Airway epithelial cell (primary cell): Measurements from ENCODE around the gene METTL26. TPM values are rescaled to one million over a fixed set of nuclear protein-coding genes. Genes with fewer than 3 reads are reported as not detected.

ENCODE experiments used
- total RNA-seq: library from RNA; depleted of rRNA; stranded (reverse); fragments of >200 nt; gene quantifications from 2 replicates; pipeline ENCODE4 v1.2.3, GENCODE V29; 2015

METTL26 gene
- total RNA-seq = 184 and 265 TPM in 2 replicates

DNA sequence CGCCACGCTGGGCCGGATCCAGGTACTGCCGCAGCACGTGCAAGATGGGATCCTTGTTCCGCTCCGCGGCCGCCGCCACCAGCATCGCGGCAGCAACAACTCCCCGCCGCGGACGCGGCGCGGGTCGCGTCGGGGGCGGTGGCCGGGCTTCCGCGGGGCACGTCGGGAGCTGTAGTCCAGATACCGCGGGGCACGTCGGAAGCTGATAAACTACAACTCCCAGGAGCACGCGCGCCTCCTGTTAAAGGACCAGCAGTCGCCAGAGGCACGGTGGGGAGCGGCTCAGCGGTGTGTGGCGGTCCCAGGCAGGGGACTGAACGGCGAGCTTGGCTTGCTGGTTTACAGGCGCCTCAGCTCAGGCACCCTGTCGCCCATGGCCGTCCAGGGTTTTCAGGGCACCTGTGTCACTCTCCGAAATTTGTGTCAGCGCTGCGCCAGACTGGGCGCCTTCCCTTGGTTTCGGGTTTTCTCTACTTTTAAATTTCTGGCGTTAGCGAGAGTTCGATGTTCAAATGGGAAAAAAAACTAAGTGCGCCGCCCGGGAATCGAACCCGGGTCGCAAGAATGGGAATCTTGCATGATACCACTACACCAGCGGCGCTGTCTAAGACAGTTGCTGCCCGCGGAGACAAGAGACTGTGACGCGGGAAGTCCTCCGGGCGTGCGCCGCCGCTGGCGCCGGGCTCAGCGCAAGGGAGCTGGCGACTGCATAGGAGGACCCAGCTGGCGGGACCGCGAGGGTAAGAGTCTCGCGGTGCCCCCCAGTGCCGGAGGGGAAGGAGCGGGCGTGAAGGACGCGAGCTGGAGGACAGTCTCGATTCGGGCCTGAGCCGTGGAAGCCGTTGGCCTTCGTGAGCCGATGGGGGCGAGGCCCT is at the start of gene METTL26:
METTL26 (minus strand) TSS at position 100 of the 875 bp plus-strand sequence; CDS start at position 85, 15 bp downstream.

DNA sequence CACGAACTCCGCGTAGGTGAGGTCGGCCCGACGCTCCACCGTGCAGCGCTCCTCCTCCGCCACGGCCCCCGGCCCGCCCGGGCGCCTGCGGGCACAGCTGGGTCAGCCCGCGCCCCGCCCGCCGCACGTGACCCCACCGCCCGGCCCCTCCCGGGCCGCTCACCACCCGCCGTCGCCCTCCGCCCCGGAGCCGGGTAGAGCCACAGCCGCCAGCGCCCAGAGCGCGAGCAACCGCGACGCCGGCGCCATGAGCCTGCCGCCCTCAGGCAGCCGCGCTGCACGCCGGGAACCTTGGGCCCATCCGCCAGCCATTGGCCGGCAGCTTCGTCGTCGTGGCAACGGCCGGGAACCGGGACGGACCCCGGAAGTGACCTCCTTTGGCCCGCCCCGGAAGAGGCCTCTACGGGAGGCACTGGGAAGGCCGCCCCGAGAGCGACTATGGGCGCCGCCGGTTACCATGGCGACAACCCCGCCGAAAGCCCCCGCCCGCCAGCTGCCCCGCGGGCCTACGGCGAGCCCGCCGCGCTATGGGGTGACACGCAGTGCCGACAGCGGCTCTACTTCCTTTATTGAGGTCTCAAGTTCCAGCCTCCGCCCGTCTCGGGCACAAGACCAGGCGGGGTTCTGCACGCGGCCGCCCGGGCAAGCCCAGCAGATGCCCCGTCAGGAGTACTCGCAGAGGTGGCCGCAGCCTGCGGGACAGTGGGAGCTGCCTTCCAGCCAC is 48.1 kb upstream of the METTL26 start, which contains the start of gene JMJD8:
JMJD8 (minus strand) TSS at position 264 of the 724 bp plus-strand sequence; CDS start at position 249, 15 bp downstream.

DNA sequence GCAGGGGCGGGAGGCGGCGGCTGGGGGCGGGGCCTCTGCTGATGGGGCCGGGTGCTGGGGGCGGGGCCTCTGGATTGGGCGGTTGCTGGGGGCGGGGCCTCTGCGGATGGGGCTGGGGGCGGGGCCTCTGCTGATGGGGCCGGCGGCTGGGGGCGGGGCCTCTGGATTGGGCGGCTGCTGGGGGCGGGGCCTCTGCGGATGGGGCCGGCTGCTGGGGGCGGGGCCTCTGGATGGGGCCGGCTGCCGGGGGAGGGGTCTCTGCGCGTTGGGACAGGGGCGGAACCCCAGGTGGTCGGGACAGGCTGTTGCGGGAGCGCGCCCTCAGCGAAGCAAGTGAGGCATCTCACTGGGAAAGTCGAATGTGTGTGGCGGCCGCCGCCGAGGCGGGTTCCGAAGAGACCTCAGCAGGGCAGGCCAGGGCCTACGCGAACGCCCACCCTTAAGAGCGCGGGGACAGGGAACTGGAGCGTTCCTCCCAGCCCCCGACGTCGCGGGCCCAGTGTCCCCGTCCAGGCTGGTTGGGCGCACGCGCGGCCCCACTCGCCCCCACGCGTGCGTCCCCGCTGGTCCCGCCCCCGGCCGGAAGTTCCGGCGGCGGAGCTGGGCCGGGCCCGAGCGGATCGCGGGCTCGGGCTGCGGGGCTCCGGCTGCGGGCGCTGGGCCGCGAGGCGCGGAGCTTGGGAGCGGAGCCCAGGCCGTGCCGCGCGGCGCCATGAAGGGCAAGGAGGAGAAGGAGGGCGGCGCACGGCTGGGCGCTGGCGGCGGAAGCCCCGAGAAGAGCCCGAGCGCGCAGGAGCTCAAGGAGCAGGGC is 43.9 kb upstream of the METTL26 start, which contains the start of gene STUB1:
STUB1 (plus strand) TSS at position 597 of the 811 bp plus-strand sequence; CDS start at position 713, 116 bp downstream.

DNA sequence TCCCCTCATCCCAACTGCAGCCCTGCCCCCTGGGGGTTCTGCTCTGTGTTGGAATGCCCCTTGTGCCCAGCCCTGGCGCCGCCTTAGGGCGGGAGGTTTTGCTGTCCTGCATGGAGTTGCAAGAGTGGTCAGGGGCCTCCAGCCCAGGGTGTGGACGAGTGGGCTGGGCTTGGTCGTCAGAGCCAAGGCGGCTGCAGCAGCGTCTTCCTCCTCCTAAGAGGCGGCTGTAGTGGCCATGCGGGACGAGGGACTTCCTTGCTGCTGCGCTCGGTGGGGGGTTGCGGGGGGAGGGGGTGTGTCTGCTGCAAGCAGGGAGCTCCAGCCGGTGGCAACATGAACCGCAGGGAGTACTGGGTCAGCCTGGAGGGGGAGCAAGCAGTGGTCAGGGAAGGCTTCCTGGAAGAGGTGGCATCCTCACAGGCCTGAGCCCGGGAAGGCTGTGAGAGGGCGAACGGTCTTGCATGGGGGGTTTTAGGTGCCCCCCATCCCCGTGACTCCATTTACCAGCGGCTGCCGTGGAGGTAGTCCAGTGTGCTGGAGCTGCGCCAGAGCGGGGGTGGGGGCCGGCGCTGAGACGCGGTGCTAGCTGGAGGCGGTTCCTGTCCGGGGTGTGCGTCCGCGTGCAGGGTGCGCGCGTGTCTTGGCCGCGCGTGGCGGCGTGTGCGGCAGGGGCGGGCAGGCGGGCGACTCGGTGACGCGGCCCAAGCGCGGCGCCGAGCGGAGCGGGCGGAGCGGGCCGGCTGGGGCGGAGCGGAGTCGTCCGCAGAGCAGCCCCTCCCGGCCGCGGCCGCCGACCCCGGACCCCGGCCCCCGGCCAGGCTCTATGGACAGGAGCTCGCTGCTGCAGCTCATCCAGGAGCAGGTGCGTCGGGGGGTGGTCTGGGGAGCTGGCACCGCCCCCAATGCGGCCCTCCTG is 39.1 kb upstream of the METTL26 start, which contains the start of gene RHBDL1:
RHBDL1 (plus strand) TSS at position 704 of the 916 bp plus-strand sequence; CDS start at position 824, 120 bp downstream.

DNA sequence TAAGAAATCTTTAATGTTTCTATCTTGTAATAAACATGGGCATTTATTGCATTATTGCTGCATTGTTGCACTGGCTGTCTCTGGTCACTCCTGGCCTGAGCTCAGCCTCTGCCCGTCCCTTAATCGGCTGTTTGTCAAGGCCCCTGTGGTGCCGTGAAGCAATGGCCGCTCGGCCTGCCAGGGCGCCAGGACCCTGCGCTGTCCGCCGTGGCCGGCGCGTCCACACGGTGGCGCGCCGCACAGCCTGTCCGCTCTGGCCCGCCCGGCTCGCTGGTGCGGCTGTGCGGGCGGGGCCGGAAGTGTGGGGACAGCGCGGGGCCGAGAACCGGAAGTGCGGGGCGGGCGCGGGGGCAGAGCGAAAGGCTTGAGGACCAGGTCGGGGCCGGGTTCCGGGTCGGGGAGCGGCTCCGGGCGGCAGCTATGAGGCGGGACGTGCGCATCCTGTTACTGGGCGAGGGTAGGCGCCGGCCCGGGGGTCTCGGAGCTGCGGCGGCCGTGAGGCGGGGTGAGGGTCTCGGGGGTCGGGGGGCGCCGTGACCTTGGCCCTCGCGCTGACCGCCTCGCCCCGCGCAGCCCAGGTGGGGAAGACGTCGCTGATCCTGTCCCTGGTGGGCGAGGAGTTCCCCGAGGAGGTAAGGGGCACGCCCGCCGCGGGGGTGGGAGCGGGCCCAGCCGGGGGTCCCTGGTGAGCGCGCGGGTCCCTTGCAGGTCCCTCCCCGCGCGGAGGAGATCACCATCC is 31.8 kb upstream of the METTL26 start, which contains the start of gene RHOT2:
RHOT2 (plus strand) TSS at position 353 of the 739 bp plus-strand sequence; CDS start at position 421, 68 bp downstream.

DNA sequence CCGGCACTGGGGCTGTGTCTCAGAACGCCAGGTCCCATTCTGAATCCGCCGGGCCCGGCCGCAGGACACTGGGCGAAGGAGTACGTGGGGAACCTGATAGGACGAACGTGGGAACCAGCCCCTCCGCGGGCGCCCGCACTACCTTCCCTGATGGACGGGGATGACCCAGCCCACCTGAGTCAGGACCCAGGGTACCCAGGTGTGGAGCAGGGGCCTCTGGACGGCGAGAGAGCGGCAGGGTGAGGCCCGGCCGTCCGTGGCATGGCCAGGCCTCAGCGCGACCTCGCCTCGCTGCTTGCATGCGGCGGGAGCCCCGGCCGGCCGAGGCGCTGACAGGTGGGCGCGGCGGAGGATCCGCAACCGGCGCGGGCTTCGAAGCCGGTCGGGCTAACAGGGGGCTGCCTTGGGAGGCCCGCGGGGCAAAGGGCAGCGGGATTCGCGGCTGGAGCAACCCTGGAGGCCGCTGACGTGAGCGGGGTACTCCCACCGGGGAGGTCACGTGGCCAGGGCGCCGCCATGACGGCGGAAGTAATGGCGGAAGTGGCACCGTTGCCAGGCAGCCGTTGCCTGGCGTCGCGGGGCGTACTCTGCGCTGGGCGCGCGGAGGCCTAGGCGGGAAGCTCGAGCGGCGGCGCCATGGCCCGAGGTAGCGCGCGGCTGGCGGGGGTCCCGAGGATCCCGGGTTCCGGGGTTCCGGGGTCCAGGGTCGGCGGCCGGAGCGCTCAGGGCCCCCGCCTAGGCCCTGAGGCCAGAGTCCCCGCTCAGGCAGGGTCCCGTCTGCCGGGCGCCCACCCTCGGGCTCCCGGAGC is 12.9 kb upstream of the METTL26 start, which contains the start of gene WDR90:
WDR90 (plus strand) TSS at position 585 of the 809 bp plus-strand sequence; CDS start at position 637, 52 bp downstream.

DNA sequence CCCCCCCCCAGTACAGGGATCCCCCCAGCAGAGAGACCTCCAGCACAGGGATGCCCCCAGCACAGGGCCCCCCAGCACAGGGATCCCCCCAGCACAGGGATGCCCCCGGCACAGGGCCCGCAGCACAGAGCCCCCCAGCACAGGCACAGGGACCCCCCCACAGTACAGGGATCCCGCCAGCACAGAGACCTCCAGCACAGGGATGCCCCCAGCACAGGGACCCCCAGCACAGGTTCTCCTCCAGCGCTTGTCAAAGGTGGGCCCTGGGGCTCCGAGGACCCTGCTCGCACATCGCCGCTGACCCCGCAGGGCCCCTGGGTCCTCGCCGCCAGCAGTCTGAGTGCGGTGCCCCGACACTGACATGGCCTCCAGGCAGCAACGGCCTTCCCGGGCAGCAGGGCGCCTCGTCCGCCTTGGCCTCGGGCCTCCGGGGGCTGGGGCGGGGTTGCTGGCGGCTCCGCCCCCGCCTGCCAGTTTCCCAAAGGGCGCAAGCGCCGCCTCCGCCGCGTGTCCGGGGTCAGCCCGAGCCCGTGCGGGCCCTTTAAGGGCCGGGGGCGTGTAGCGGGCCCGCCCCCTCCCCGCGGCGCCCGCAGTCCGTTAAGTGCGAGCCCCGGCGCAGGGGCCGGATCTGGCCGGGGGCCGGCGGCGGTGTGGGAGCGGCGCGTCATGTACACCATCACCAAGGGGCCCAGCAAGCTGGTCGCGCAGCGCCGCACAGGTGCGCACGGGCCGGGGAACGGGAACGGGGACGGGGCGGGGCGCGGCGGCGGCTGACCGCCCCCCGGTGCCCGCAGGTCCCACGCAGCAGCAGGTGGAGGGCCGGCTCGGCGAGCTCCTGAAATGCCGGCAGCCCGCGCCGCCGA is 5.5 kb upstream of the METTL26 start, which contains the start of gene MCRIP2:
MCRIP2 (plus strand) TSS at position 503 of the 863 bp plus-strand sequence; CDS start at position 667, 164 bp downstream.

DNA sequence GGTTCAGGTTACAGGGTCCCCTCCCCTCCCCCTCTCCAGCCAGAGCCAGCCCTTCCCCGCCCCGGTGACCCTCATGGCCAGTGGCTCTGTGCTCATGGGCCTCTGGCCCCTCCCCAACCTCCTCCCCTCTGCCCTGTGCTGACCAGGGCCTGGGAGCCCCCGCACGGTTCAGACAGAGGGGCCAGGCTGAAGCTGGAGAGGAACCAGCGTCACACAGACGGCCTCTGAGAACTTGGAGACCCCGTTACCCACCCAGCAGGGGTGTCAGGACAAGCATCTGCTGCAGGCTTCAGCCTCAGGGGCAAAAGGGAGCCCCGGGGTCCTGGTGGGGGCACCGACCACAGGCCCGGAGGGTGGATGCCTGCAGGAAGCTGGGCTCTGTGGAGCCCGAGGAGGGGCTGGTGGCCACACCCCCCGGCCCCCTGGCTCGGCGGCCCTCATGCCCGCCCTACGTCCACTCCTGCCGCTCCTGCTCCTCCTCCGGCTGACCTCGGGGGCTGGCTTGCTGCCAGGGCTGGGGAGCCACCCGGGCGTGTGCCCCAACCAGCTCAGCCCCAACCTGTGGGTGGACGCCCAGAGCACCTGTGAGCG is 5.2 kb downstream of the METTL26 start, which contains the start of gene WFIKKN1:
WFIKKN1 (plus strand) TSS at position 171 of the 591 bp plus-strand sequence; CDS start at position 440, 269 bp downstream.

DNA sequence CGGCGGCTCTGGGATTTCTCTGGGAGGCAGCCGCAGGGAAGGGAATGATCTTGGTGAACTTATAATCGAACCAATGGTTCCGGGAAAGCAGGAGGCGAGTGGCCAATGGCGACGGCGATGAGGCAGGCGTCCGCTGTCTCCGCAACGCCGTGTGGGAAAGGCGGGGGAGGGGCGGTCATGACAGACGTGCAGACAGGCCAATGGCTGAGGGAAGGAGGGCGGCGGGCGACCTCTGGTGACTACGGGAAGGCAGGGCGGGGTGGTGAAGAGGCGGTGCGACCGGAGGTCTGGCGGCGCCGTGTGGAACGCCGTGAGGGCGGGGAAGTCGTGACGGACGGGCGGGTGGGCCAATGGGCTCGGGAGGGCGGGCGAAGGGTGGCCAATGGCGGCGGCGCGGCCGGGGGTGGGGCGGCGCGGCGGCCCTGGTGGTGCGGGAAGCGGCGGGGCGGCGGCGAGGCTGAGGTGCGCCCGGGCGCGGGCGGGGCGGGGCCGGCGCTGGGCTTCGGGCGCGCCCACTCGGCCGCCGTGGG is 46.4 kb downstream of the METTL26 start, which contains the start of gene RAB40C:
RAB40C (plus strand) TSS at position 409 of the 530 bp plus-strand sequence. CDS start 226 bp downstream, outside the sequence.

Other genes with a start within 250 kb of the METTL26 start
- 140 and 168 TPM in 2 replicates for gene NME4, start 239.1 kb downstream of the METTL26 start, total RNA-seq
- gene DECR2, start 234.4 kb downstream of the METTL26 start, total RNA-seq = 14.5 and 17.5 TPM in 2 replicates
- gene RAB11FIP3, start 210.7 kb downstream of the METTL26 start, total RNA-seq = 15.2 and 16.9 TPM in 2 replicates
- gene CAPN15, start 108.6 kb downstream of the METTL26 start, total RNA-seq = 45.1 and 52.1 TPM in 2 replicates
- gene PRR35, start 75.9 kb downstream of the METTL26 start, total RNA-seq = not detected in 2 replicates
- 0.28 TPM in 1 of 2 replicates, not detected in the other for gene NHLRC4, start 69.3 kb downstream of the METTL26 start, total RNA-seq
- gene PIGQ, start 66.3 kb downstream of the METTL26 start, total RNA-seq = 25.6 and 30.4 TPM in 2 replicates
- 21.7 and 24.5 TPM in 2 replicates for gene RAB40C, start 46.2 kb downstream of the METTL26 start, total RNA-seq
- 0.14 and 0.21 TPM in 2 replicates for gene WFIKKN1, start 5.3 kb downstream of the METTL26 start, total RNA-seq
- 51.2 and 60.1 TPM in 2 replicates for gene MCRIP2, start 5.5 kb upstream of the METTL26 start, total RNA-seq
- gene WDR90, start 13.1 kb upstream of the METTL26 start, total RNA-seq = 11.3 and 15.0 TPM in 2 replicates
- gene RHOT2, start 31.8 kb upstream of the METTL26 start, total RNA-seq = 57.4 and 65.5 TPM in 2 replicates
- gene RHBDL1, start 39.4 kb upstream of the METTL26 start, total RNA-seq = 3.6 and 4.2 TPM in 2 replicates
- 193 and 214 TPM in 2 replicates for gene STUB1, start 44.1 kb upstream of the METTL26 start, total RNA-seq
- 41.0 and 56.5 TPM in 2 replicates for gene JMJD8, start 48.0 kb upstream of the METTL26 start, total RNA-seq
- 12.5 and 12.6 TPM in 2 replicates for gene WDR24, start 54.1 kb upstream of the METTL26 start, total RNA-seq
- 1.7 and 1.8 TPM in 2 replicates for gene FBXL16, start 69.5 kb upstream of the METTL26 start, total RNA-seq
- gene METRN, start 78.8 kb upstream of the METTL26 start, total RNA-seq = 132 and 150 TPM in 2 replicates
- 46.1 and 75.9 TPM in 2 replicates for gene ANTKMT, start 84.8 kb upstream of the METTL26 start, total RNA-seq
- gene CCDC78, start 90.1 kb upstream of the METTL26 start, total RNA-seq = 1.7 and 3.4 TPM in 2 replicates
- 13.5 and 21.9 TPM in 2 replicates for gene HAGHL, start 90.8 kb upstream of the METTL26 start, total RNA-seq
- 24.1 and 35.5 TPM in 2 replicates for gene CIAO3, start 104.7 kb upstream of the METTL26 start, total RNA-seq
- 11.5 and 12.4 TPM in 2 replicates for gene MSLN, start 124.4 kb upstream of the METTL26 start, total RNA-seq
- 48.0 and 50.6 TPM in 2 replicates for gene RPUSD1, start 152.1 kb upstream of the METTL26 start, total RNA-seq
- 24.4 and 24.5 TPM in 2 replicates for gene CHTF18, start 152.3 kb upstream of the METTL26 start, total RNA-seq
- gene GNG13, start 164.4 kb upstream of the METTL26 start, total RNA-seq = not detected in 2 replicates